GM12891 (cell line): ENCODE results near the gene ATG16L2.

Source experiments
- PAX5 ChIP-seq: IDR thresholded peaks from 2 replicates; pipeline ENCODE4 v1.6.1; 2011; ENCODE audit warnings: low read length, moderate library complexity, mild to moderate bottlenecking; ENCODE audit not compliant: insufficient read depth, severe bottlenecking
- POLR2A ChIP-seq: IDR thresholded peaks from 2 replicates; pipeline ENCODE4 v1.6.1; 2011; ENCODE audit warnings: low read depth, low read length, control low read depth
- POLR2AphosphoS5 ChIP-seq: IDR thresholded peaks from 2 replicates; pipeline ENCODE4 v1.6.1; 2011; ENCODE audit warnings: low read depth, low read length, control low read depth
- TAF1 ChIP-seq: IDR thresholded peaks from 2 replicates; pipeline ENCODE4 v1.6.1; 2011; ENCODE audit warnings: low read depth, low read length, control low read depth

GRCh38 chr11:72824811-72825505, 10.7 kb downstream of the ATG16L2 start:
- TF ChIP-seq POLR2A, result peak; percentile 46; the same call in 1 of the 2 replicates
- TF ChIP-seq POLR2AphosphoS5, result no peak; the same call in 1 of the 2 replicates
- TF ChIP-seq TAF1, result no peak
- no peak for TF ChIP-seq PAX5
